ENCODE results near the gene PLXND1.
"Not testable (repeated sequence)": the region's sequence is repeated elsewhere in the genome, so short reads cannot be mapped to it uniquely, and the experiment has no call there.

PLXND1 gene

GRCh38 chr3:129613367-129613740 is 6.9 kb upstream of the PLXND1 start:
- DNase-seq, result no peak

- DNase-seq, result no peak
These were observed 6.3 kb upstream of the PLXND1 start for GRCh38 chr3:129612534-129613366.

GRCh38 chr3:129611812-129612533 is 5.5 kb upstream of the PLXND1 start:
- no peak for DNase-seq

- DNase-seq, result no peak
These were observed 4.9 kb upstream of the PLXND1 start for GRCh38 chr3:129611446-129611800.

GRCh38 chr3:129610794-129611445 is 4.4 kb upstream of the PLXND1 start:
- DNase-seq, result not testable (repeated sequence)

- DNase-seq, result no peak
These were observed 3.8 kb upstream of the PLXND1 start for GRCh38 chr3:129610276-129610675.

GRCh38 chr3:129609591-129610182 is 3.2 kb upstream of the PLXND1 start:
- DNase-seq, result no peak

- no peak for DNase-seq
These were observed 2.6 kb upstream of the PLXND1 start for GRCh38 chr3:129608936-129609590.

GRCh38 chr3:129608087-129608935 is 1.8 kb upstream of the PLXND1 start:
- peak in 1 of 2 donors; percentile 39 for DNase-seq

- no peak for DNase-seq
These were observed 1.1 kb upstream of the PLXND1 start for GRCh38 chr3:129607391-129608068.

- no peak for DNase-seq
These were observed 397 bp downstream of the PLXND1 start for GRCh38 chr3:129605922-129606635.

GRCh38 chr3:129605203-129605921 is 1.1 kb downstream of the PLXND1 start:
- peak in 1 of 2 donors; percentile 39 for DNase-seq

- no peak for DNase-seq
These were observed 1.7 kb downstream of the PLXND1 start for GRCh38 chr3:129604767-129605166.

GRCh38 chr3:129603991-129604749 is 2.3 kb downstream of the PLXND1 start:
- DNase-seq, result no peak

GRCh38 chr3:129603561-129603942 is 2.9 kb downstream of the PLXND1 start:
- DNase-seq, result no peak

- no peak for DNase-seq
These were observed 3.5 kb downstream of the PLXND1 start for GRCh38 chr3:129602730-129603560.

GRCh38 chr3:129602309-129602708 is 4.2 kb downstream of the PLXND1 start:
- no peak for DNase-seq

- DNase-seq, result no peak
These were observed 4.8 kb downstream of the PLXND1 start for GRCh38 chr3:129601713-129602112.

Measured in bone marrow (tissue), 2 donors.